Panc1 (cell line): ENCODE results near the gene PELI1. TPM values are rescaled to one million over a fixed set of nuclear protein-coding genes. Genes with fewer than 3 reads are reported as not detected.

Source experiments
- ATAC-seq: fragments of 200-7000 bp; cut with Tn5 transposase; 2 replicates; pipeline ENCODE4 v1.9.1; 2020; ENCODE audit warnings: mild to moderate bottlenecking, moderate library complexity
- BruUV-seq: library from RNA; stranded (reverse); fragments of 400-500 nt; replicated peaks from 2 replicates; lab custom pipeline; 2021; lab: Mats Ljungman, UMichigan
- CTCF ChIA-PET: fragments of 300-600 bp; sonication (Branson Sonifier 250); formaldehyde crosslinking; loops from one replicate; lab custom pipeline; 2022; ENCODE audit warnings: antibody characterized with exemption; lab: Charles Lee
- POLR2A ChIA-PET: fragments of 300-600 bp; sonication (Branson Sonifier 250); formaldehyde crosslinking; loops from one replicate; lab custom pipeline; 2022; ENCODE audit warnings: antibody characterized with exemption; lab: Charles Lee
- DNase-seq: peaks from one replicate; pipeline ENCODE4 v3.0.0-alpha.2; 2010; ENCODE audit warnings: low read depth, low spot score
- H3K27ac ChIP-seq: 2 replicates; pipeline ENCODE4 v1.5.1; 2011; ENCODE audit warnings: mild to moderate bottlenecking, low read length, inconsistent platforms
- H3K27me3 ChIP-seq: fragments of 200-500 bp; sonication (Bioruptor generic); 2 replicates; pipeline ENCODE4 v1.6.0; 2014; ENCODE audit warnings: low read length, inconsistent platforms; ENCODE audit not compliant: control insufficient read depth, insufficient read depth
- H3K36me3 ChIP-seq: fragments of 200-500 bp; sonication (Bioruptor generic); 2 replicates; pipeline ENCODE4 v1.5.1; 2014; ENCODE audit warnings: inconsistent platforms, mild to moderate bottlenecking, low read length, moderate library complexity; ENCODE audit not compliant: control insufficient read depth, insufficient read depth
- H3K4me1 ChIP-seq: 2 replicates; pipeline ENCODE4 v1.5.1; 2011; ENCODE audit warnings: inconsistent platforms, mild to moderate bottlenecking, low read length, moderate library complexity; ENCODE audit not compliant: control insufficient read depth, insufficient read depth
- H3K4me3 ChIP-seq, 2 experiments: 2 replicates each; pipeline ENCODE4 v1.5.1; 2011 to 2012; ENCODE audit warnings: low read depth in 2 of 2, low read length in 2 of 2, mild to moderate bottlenecking in 2 of 2, inconsistent platforms in 1 of 2, moderate library complexity in 1 of 2
- H3K9me3 ChIP-seq: fragments of 200-500 bp; sonication (Bioruptor generic); 2 replicates; pipeline ENCODE4 v1.5.1; 2014; ENCODE audit warnings: low read depth, mild to moderate bottlenecking, inconsistent platforms, low read length, moderate library complexity; ENCODE audit not compliant: control insufficient read depth, insufficient read depth
- CTCF ChIP-seq: fragments of 450-650 bp; IDR thresholded peaks from 2 replicates; pipeline ENCODE4 v1.5.1; 2017; ENCODE audit warnings: mild to moderate bottlenecking
- POLR2AphosphoS5 ChIP-seq: IDR thresholded peaks from 2 replicates; pipeline ENCODE4 v1.6.1; 2012; ENCODE audit warnings: mild to moderate bottlenecking, low read depth, low read length, moderate library complexity
- SIN3A ChIP-seq: IDR thresholded peaks from 2 replicates; pipeline ENCODE4 v1.6.1; 2012; ENCODE audit warnings: low read depth, mild to moderate bottlenecking, low read length, moderate library complexity, borderline replicate concordance; ENCODE audit not compliant: insufficient read depth
- TCF7L2 ChIP-seq: IDR thresholded peaks from 2 replicates; pipeline ENCODE4 v1.6.1; 2011; ENCODE audit warnings: mild to moderate bottlenecking, low read depth, low read length, inconsistent platforms
- in situ Hi-C: cut with HindIII; loops from 2 replicates; pipeline ENCODE4 v1.10.0; 2016; ENCODE audit warnings: low sequenced_read_pairs, low pct_unique_long_range_greater_than_20kb
- intact Hi-C: fragments of 100-400 bp; cut with micrococcal nuclease; formaldehyde crosslinking; loops from one replicate; pipeline ENCODE4 v1.10.0; 2022; ENCODE audit not compliant: unreplicated experiment
- total RNA-seq: library from RNA; stranded (reverse); gene quantifications from one replicate; pipeline ENCODE4 v1.2.1, GENCODE V29; 2021; ENCODE audit not compliant: unreplicated experiment
- TF ChIP-seq, protein P1 (sequence below), 2 experiments: IDR thresholded peaks; 2 replicates each; pipeline ENCODE4 v1.6.1; 2011 to 2012; ENCODE audit warnings: low read depth in 2 of 2, control low read depth in 1 of 2, low read length in 1 of 2, mild to moderate bottlenecking in 1 of 2, moderate library complexity in 1 of 2; ENCODE audit not compliant: insufficient read depth in 1 of 2

Gene PELI1
- total RNA-seq, 1 experiment from 2014 or later = 6.7 TPM

DNA sequence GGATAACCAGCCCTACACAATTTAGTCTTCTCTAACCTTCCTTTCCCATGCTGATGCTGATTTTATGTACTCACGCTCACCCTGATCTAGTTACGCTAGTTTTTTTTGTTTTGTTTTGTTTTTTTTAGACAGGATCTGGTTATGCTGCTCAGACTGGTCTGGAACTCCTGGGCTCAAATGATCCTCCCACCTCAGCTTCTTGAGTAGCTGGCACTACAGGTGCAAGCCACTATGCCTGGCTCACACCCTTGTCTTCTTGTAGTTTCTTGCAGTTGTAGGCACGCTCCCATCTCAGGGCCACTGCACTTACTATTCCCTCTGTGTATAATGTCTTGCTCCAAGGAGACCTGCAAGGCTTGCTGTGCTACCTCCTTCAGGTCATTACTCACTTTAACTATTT, 6.2 kb downstream of the PELI1 start:
- ATAC-seq (no peak), DNase-seq (no peak)
- peaks cover 11% of the 10 kb centered on the region for H3K4me1 ChIP-seq
- H3K9me3 ChIP-seq = no peaks in the 10 kb centered on the region
- no peaks in the 10 kb centered on the region for H3K36me3 ChIP-seq
- CTCF ChIA-PET = no interaction called here
- POLR2A ChIA-PET = no interaction called here
- no peaks in the 10 kb centered on the region for H3K27me3 ChIP-seq
- H3K4me3 ChIP-seq = no peak overlapping the region
- no peak overlapping the region for H3K27ac ChIP-seq
- intact Hi-C loops (no loop called here), in situ Hi-C loops (no loop called here)
- TF ChIP-seq, protein P1, sequence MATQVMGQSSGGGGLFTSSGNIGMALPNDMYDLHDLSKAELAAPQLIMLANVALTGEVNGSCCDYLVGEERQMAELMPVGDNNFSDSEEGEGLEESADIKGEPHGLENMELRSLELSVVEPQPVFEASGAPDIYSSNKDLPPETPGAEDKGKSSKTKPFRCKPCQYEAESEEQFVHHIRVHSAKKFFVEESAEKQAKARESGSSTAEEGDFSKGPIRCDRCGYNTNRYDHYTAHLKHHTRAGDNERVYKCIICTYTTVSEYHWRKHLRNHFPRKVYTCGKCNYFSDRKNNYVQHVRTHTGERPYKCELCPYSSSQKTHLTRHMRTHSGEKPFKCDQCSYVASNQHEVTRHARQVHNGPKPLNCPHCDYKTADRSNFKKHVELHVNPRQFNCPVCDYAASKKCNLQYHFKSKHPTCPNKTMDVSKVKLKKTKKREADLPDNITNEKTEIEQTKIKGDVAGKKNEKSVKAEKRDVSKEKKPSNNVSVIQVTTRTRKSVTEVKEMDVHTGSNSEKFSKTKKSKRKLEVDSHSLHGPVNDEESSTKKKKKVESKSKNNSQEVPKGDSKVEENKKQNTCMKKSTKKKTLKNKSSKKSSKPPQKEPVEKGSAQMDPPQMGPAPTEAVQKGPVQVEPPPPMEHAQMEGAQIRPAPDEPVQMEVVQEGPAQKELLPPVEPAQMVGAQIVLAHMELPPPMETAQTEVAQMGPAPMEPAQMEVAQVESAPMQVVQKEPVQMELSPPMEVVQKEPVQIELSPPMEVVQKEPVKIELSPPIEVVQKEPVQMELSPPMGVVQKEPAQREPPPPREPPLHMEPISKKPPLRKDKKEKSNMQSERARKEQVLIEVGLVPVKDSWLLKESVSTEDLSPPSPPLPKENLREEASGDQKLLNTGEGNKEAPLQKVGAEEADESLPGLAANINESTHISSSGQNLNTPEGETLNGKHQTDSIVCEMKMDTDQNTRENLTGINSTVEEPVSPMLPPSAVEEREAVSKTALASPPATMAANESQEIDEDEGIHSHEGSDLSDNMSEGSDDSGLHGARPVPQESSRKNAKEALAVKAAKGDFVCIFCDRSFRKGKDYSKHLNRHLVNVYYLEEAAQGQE (IDR thresholded peaks at IDR 0.05; ENCODE audit: insufficient read depth in 1 of 2, low read depth in 2 of 2, low read length in 1 of 2) = no peak
- TF ChIP-seq TCF7L2 (no peak), CTCF (no peak), POLR2AphosphoS5 (no peak)
- BruUV-seq = no TSS peak

DNA sequence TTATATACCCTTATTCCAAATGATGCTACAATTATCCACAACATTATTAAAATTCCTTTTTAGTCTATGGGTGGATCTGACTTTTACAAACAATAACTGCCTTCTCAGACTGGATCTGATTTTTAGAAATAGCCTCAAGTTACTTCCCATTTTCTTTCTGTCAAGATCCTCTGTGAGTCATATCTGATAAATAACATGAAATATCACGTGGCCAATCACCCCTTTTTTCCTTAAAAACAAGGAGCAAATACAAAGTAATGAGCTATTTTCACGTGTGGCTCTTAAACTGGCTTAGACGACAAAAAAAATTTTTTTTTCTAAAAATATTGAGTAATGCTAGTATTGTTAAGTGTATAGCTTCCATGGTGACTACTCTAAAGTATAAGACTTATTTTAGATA, 6.7 kb downstream of the PELI1 start:
- ChIA-PET POLR2A (no interaction called here), CTCF (no interaction called here)
- TF ChIP-seq TCF7L2 (no peak), SIN3A (no peak), POLR2AphosphoS5 (no peak), CTCF (no peak)
- TF ChIP-seq, protein P1 (IDR thresholded peaks at IDR 0.05; ENCODE audit: insufficient read depth in 1 of 2, low read depth in 2 of 2, low read length in 1 of 2) = no peak
- no peak for ATAC-seq
- in situ Hi-C loops = no loop called here
- BruUV-seq = no TSS peak
- no peak for DNase-seq
- H3K27ac ChIP-seq = no peak overlapping the region
- H3K4me3 ChIP-seq = no peak overlapping the region
- H3K9me3 ChIP-seq = no peaks in the 10 kb centered on the region
- no peaks in the 10 kb centered on the region for H3K27me3 ChIP-seq
- H3K4me1 ChIP-seq = peaks cover 8% of the 10 kb centered on the region
- intact Hi-C loops = no loop called here
- H3K36me3 ChIP-seq = no peaks in the 10 kb centered on the region
